Adrenal gland (tissue), 5 donors: ENCODE data around the gene ATP8A2.

Experiments
- POLR2A ChIP-seq, 2 donors: fragments of 450-650 bp; IDR thresholded peaks; one replicate each; pipeline ENCODE4 v1.6.1; 2017; ENCODE audit warnings: antibody characterized with exemption in 2 of 2, mild to moderate bottlenecking in 2 of 2, moderate library complexity in 1 of 2
- TF ChIP-seq, protein P1 (sequence below), 6 experiments: fragments of 450-650 bp in 4 of 6; fragments of 200-600 bp in 2 of 6; sonication (generic) in 1 of 6; IDR thresholded peaks; 1 replicate in 5 of 6; 2 replicates in 1 of 6; pipeline versions ENCODE4 v1.5.1 to v1.8.0; 2016 to 2021; ENCODE audit warnings: antibody characterized with exemption in 6 of 6, mild to moderate bottlenecking in 2 of 6, moderate library complexity in 1 of 6
- donor health status: DM: no; HTN: no; CAD: no.

DNA sequence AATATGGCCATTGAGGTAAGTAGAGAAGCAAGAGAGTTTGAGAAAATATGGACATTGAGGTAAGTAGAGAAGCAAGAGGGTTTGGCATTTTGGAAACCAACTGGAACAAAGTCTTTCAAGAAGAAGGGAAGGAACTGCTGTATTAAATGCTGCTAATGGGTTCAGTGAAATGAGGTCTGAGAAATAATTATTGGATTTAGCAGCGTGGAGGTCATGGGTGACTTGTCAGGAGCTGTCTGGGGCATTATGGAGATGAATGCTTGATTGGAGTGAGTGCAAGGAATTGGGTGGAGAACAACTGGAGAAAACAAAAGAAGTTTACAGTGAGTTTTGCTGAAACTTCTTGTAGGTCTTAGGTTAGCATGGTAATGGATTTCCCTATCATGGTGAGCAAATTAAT, 232.3 kb downstream of the ATP8A2 start:
- TF ChIP-seq, protein P1, sequence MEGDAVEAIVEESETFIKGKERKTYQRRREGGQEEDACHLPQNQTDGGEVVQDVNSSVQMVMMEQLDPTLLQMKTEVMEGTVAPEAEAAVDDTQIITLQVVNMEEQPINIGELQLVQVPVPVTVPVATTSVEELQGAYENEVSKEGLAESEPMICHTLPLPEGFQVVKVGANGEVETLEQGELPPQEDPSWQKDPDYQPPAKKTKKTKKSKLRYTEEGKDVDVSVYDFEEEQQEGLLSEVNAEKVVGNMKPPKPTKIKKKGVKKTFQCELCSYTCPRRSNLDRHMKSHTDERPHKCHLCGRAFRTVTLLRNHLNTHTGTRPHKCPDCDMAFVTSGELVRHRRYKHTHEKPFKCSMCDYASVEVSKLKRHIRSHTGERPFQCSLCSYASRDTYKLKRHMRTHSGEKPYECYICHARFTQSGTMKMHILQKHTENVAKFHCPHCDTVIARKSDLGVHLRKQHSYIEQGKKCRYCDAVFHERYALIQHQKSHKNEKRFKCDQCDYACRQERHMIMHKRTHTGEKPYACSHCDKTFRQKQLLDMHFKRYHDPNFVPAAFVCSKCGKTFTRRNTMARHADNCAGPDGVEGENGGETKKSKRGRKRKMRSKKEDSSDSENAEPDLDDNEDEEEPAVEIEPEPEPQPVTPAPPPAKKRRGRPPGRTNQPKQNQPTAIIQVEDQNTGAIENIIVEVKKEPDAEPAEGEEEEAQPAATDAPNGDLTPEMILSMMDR (IDR thresholded peaks at IDR 0.05) = no peak
- no peak for TF ChIP-seq POLR2A (IDR thresholded peaks at IDR 0.05)
